ENCODE results near the gene CFAP61. TPM values are rescaled to one million over a fixed set of nuclear protein-coding genes. Genes with fewer than 3 reads are reported as not detected.
"Not testable (repeated sequence)": the region's sequence is repeated elsewhere in the genome, so short reads cannot be mapped to it uniquely, and the experiment has no call there.

The CFAP61 gene
- polyA plus RNA-seq, 3 donors, result 3.5 to 4.2 (median 4.0) TPM

GRCh38 chr20:20226554-20226953, 174.2 kb downstream of the CFAP61 start:
- no peak for DNase-seq (ENCODE audit: low read depth in 3 of 3, low spot score in 2 of 3)

- no peak for DNase-seq (ENCODE audit: low read depth in 3 of 3, low spot score in 2 of 3)
Observed at GRCh38 chr20:20227013-20227571, 174.8 kb downstream of the CFAP61 start.

- no peak for DNase-seq (ENCODE audit: low read depth in 3 of 3, low spot score in 2 of 3)
Observed at GRCh38 chr20:20228351-20228750, 176.0 kb downstream of the CFAP61 start.

DNA sequence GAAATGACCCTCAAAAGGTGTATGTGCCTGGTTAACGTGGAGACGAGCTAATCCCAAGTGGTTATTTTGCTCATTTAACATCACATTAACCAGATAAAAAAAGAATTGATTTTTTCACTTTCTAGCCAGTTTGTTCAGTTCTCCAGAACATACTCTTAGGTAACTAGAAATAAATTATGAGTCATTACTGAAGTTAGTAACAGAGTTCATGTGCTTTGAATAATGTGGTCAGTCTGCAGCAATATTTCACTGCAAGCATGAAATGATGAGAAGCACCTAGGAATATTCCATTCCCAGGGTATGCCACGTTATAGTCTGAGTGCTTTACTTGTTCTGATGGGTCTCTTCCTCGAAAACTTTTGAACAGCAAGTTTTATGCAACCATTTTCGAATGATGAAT, 177.3 kb downstream of the CFAP61 start:
- DNase-seq (ENCODE audit: low read depth in 3 of 3, low spot score in 2 of 3), result no peak

DNA sequence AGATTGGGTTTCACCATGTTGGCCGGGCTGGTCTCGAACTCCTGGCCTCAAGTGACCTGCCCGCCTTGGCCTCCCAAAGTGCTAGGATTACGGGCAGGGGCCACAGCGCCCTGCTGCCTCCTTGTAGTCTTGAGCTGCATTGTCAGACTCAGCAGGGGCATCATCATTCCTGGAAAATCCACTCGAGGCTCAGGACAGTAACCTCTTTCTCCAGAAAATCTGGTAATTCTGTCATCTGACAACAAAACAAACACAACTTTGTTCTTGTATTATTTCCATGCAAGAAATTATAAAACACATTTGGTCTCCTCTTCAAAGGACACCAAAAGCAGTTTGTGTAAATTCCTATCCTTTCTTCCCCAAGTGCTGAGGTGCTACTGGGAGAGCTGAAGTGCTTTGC, 178.4 kb downstream of the CFAP61 start:
- no peak for DNase-seq (ENCODE audit: low read depth in 3 of 3, low spot score in 2 of 3)

DNA sequence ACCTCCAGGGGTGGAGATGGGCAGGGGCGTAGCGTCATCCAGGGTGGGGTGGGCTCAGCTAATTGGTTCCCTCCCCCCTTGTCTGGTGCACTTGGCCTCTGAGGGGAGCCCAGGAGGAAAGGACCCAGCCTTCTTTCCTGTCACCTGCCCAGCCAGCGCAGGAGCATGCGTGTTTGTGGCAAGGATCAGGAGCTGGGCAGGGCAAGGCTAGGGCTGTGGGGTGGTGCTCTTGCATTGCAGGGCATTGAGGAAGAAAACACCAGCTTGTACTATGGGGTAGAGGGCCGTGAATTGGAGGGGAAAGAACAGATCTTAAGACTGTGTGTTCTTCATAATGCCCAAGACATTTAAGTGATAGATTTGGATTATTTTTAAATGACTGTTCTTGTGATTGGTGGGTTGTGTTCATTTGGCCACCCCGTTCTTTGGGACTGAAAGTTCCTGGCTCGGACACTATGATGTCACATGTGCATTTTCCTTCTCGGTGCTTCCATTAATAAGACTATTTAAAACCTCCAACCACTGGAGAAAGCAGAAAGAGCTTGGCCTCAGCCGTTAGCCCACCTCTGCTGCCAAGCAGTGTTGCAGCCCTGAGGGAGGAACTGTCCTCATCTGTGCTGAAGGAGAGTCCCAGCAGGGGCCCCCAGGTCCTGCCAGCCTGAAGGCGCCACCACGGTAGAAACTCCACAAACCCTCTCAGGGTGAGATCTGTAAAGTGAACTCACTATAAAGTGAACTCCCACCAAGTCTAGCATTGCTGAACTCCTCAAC, 179.4 kb downstream of the CFAP61 start:
- DNase-seq (ENCODE audit: low read depth in 3 of 3, low spot score in 2 of 3), result no peak

DNA sequence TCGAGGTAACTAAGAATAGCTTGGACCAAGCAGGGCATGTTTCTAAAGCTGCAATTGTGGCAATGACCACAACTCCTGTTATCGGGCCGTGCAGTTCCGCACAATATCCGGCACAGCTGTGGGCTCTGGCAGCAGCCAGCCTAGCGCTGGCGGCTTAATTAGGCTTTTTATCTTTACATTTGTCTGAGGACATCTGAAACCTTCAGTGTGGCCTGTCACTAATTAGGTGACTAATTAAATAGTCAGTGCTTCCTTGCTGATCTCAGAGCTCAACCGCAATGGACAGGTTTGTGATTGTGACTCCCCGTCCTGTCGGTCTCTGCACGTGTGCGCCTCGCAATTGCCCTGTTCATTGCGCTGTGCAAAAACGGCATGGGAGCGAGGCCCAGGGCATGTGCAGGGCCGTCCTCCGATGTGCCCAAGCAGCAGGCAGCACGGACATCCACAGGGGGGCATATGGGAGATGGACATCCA, 180.7 kb downstream of the CFAP61 start:
- DNase-seq (ENCODE audit: low read depth in 3 of 3, low spot score in 2 of 3), result no peak

- DNase-seq (ENCODE audit: low read depth in 3 of 3, low spot score in 2 of 3), result no peak
Observed at GRCh38 chr20:20235681-20236080, 183.3 kb downstream of the CFAP61 start.

DNA sequence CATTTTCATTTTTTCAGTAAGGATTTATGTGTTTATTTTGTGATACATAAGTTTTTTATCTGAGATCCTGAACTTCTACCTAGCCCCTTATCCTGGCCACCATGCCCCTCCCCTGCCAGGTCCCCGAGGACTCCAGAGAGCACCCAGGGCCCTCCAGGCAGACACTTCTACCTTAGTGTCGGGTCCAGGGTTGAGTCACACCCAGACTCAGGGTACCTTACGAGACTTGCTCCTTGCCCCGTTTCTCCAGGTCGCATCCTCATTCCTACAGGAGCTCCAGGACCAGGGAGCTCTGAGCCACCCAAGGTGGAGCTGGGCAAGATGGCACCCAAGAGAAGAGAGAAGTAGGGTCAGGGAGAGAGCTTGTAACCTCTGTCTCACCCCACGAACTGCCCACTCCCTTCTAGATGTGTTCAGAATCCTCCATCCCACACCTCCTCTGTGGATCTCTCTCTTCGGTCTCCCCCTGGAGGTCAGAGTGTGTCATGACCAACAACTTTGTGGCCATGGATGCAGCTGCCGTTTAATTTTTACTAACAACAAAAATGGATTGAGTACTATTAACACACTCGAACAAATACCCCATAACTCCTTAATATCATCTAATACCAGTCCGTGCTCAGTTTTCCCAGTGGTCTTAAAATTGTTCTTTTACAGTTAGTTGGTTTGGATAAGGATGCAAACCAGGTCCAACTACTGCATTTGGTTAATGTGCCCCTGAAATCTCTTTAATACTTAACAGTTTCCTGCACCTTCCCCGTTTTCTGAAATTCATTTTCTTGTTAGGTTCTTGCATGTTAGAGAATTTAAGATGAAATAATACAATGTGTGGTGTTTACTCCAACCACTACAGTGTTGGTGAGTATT, 185.0 kb downstream of the CFAP61 start:
- peak in 1 of 3 donors; percentile 23 for DNase-seq (ENCODE audit: low read depth in 3 of 3, low spot score in 2 of 3)

DNA sequence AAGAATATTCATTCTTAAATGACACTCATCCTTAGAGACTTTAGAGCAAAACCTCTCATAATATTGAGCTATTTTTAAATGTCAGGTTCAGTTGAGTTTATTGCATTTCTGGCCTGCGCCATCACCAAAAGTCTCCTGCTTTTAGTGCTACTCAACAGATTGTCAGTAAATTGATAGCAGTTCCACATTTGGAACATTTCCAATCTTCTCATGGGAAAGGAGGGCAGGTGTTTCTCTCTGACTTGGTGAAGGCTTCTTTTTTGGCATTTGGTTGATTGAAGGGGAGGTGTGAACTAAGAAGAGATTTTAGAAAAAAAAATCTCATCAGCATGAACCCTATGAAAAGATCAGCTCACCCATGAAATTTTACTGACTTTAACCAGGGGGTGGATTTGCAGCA, 189.6 kb downstream of the CFAP61 start:
- no peak for DNase-seq (ENCODE audit: low read depth in 3 of 3, low spot score in 2 of 3)

GRCh38 chr20:20244384-20244783, 192.1 kb downstream of the CFAP61 start:
- not testable (repeated sequence) for DNase-seq (ENCODE audit: low read depth in 3 of 3, low spot score in 2 of 3)

- no peak for DNase-seq (ENCODE audit: low read depth in 3 of 3, low spot score in 2 of 3)
Observed at GRCh38 chr20:20246996-20247633, 194.8 kb downstream of the CFAP61 start.

GRCh38 chr20:20248620-20249200, 196.4 kb downstream of the CFAP61 start:
- no peak for DNase-seq (ENCODE audit: low read depth in 3 of 3, low spot score in 2 of 3)

GRCh38 chr20:20251317-20251716, 199.0 kb downstream of the CFAP61 start:
- no peak for DNase-seq (ENCODE audit: low read depth in 3 of 3, low spot score in 2 of 3)

- no peak for DNase-seq (ENCODE audit: low read depth in 3 of 3, low spot score in 2 of 3)
Observed at GRCh38 chr20:20251836-20252235, 199.5 kb downstream of the CFAP61 start.

- DNase-seq (ENCODE audit: low read depth in 3 of 3, low spot score in 2 of 3), result no peak
Observed at GRCh38 chr20:20253039-20253743, 200.9 kb downstream of the CFAP61 start.

DNA sequence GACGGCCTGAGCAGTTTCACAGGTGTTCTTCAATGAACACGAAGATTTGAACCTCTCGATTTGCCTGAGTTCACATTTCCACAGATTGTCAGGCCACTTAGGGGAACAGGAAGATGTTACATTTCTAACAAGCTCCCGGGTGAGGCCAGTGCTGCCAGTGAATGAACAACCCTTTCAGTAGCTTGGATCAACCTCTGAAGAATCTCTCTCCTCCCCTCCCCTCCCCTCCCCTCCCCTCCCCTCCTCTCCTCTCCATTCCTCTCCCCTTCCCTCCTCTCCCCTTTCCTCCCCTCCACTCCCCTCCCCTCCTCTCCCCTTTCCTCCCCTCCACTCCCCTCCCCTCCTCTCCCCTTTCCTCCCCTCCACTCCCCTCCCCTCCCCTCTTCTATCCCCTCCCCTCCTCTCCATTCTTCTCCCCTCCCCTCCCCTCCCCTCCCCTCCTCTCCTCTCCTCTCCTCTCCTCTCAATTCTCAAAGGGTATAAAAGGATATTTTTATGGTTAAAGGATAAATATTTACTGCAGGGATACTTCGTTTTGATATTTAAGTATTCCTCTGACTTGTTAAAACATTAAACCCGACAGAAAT, 201.5 kb downstream of the CFAP61 start:
- no peak for DNase-seq (ENCODE audit: low read depth in 3 of 3, low spot score in 2 of 3)

GRCh38 chr20:20255099-20255498, 202.8 kb downstream of the CFAP61 start:
- DNase-seq (ENCODE audit: low read depth in 3 of 3, low spot score in 2 of 3), result no peak

DNA sequence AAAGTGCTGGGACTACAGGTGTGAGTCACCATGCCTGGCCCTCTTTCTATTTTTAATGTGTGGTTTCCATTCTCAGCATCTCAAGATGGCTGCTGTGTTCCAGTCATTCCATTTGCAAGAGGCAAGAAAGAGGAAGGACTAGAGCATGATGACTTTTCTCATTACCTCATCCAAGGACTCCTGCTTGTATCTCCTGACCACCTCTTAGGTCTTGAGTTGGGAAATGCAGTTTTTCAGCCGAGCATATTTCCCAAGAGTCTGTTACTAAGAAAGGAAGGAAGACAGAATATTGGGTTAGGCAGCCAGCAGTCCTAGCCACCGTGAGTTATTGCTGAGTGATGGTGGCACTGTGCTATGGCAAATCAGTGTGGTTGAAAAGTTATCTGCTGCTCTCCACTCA, 207.2 kb downstream of the CFAP61 start:
- DNase-seq (ENCODE audit: low read depth in 3 of 3, low spot score in 2 of 3), result no peak

GRCh38 chr20:20261159-20261558, 208.8 kb downstream of the CFAP61 start:
- no peak for DNase-seq (ENCODE audit: low read depth in 3 of 3, low spot score in 2 of 3)

Measured in right renal cortex interstitium (tissue), 3 donors.